HG03520 (cell line): ENCODE measurements around the gene SLC25A12.
"Not testable (repeated sequence)": the region's sequence is repeated elsewhere in the genome, so short reads cannot be mapped to it uniquely, and the experiment has no call there.

Source experiments
- ATAC-seq: cut with Tn5 transposase; IDR thresholded peaks from one replicate; pipeline ENCODE4 v1.9.1; 2021; ENCODE audit warnings: mild to moderate bottlenecking, moderate library complexity; ENCODE audit not compliant: unreplicated experiment

SLC25A12 gene

DNA sequence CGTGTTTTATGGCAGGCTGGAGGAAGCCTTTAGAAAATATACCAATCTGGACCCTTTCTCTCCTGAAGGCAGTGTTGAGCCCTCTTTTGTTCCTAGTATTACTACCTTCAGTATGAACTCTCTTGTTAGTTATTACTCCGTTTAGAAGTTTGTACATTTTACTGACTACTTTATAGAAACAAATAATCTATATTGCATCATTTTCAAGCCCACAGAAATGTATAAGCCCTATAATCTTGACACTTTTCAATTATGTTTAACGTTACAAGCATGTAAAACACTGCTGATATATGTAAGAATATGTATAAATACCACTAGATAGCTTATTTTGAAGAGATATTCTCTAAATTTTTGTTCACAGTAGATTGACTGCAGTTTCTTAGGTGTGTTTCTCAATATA lies 64.0 kb downstream of the SLC25A12 start:
- ATAC-seq: no peak

DNA sequence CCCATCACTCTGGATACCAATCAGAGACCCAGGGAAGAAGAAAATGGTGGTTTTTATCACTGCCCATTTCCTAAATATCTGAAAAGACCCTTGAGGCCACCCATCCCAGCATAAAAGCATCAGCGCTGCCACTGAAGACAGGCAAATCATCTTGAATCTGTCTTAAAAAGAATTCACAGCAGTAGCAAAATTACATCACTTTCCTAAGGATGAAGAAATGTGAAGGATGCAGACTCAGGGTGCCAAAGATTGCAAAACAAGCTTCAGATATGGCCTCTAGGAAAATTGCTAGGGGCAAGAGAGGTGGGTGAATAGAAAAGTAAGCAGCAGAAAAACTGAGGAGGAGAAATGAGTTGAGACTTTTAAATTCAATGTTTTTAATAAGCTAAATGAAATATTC lies 70.0 kb downstream of the SLC25A12 start:
- ATAC-seq: no peak

DNA sequence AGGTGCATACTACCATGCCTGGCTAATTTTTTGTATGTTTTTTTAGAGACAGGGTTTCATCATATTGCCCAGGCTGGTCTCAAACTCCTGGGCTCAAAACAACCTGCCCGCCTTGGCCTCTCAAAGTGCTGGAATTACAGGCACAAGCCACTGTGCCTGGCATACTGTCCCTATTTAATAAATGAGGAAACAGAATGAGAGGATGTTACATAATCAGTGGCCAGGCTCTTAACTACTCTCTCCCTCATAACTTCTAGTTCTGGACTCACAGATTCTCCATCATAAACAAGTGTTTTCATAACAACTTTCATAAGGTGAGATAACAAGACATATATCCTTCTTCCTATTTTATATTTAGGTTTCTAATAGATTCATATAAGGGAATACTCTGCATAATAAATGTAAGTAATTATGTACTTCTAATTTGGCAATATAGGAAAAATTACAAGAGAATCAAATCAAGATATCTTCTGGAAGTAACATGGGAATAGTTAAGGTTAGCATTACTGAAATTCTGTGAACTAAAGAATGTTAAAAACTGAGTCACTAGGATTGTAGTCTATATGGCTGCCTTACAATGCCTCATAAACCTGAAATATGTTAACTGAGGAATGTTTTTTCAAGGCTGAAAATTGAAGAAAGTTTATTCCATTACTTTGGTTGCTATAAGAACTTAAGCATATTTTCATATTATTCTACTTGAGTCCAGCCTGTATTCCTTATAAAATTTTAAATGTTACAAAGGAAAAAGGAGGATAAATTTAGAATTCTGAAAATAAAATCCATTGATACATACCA lies 71.3 kb downstream of the SLC25A12 start:
- no peak for ATAC-seq

DNA sequence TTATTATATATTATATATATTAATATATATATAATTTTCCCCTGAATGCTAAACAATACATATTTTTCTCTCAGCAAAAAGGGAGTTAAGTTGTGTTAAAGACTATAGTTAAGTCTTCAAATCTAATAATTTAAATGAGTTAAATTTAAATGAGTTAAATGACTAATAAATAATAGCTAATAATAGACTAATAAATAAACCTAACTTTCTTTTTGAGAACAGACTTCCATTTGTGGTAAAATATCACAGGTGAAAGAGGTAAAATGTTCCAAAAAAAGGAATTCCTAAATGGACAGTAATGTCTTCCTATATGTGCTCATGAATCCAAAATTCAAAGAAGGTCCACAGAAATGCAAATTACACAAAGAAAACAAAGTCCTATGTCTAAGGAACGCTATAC lies 74.6 kb downstream of the SLC25A12 start:
- no peak for ATAC-seq

DNA sequence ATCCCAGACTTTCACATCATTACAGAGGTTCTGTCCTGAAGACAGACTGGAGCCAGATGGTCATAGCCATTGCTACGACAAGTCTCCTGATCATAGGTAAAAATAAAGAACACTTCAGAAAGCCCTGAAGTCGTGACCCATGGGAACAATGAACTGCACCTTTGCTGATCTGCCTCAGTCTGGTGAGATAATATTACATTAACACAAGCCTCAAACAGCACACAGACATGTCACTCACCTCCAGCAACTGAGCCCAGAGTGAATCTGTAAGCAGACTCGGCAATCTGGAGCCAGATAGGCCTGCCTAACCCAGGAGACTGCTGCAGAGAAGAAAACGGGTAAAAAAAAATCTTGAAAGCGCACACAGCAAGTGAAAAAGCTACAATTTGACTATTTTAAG lies 79.2 kb downstream of the SLC25A12 start:
- no peak for ATAC-seq

DNA sequence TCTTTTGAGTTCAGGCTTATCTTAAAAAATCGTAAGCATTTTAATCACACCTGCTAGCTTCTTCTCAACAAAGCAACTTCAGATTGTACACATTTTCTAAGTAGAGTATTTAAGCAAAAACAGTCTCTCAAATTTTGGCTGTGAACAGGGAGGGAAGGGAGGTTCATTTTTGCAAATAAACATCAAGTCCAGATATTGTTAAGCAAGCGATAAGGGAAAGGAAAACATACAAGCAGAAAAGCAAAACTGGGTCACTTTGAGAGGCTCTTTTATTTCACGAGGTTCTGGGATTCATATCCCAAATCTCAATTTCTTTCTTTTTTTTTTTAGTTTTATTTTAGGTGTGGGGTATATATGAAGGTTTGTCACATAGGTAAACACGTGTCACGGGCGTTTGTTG lies 79.9 kb downstream of the SLC25A12 start:
- no peak for ATAC-seq

DNA sequence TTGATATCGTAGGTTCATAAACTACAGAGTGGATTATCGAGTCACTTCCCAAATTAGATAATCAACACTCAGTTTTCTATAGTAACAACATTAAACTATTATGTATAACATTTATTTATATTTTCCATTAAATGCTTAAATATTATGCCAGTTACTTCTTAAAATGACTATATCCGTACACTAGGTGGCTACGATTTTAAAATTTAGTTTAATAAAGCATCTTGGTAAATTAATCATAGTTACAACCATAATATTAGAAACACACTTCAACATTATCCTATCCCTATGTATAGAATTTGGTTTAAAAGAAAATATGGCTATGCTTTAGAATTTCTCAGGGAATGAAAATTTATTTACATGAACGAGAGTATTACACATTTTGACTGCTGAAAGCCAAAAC lies 80.3 kb downstream of the SLC25A12 start:
- no peak for ATAC-seq

DNA sequence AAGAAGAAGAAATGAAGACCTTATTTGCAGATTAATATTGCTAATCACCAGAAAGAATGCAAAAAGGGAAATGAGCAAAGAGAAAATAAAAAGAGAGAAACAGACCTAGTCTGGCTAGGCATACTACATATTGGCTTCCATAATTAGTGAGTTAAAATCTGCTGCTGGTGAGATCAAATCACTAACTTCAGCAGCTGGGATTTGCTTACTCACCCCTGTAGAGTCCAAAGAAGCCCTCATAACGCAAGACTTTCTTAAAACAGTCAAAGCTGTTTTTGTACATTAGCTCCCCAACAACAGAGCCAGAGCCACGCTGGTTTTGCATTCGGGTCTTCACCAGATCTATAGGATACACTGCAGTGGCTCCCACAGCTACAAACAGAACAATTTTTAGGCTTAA lies 80.9 kb downstream of the SLC25A12 start:
- ATAC-seq: no peak

DNA sequence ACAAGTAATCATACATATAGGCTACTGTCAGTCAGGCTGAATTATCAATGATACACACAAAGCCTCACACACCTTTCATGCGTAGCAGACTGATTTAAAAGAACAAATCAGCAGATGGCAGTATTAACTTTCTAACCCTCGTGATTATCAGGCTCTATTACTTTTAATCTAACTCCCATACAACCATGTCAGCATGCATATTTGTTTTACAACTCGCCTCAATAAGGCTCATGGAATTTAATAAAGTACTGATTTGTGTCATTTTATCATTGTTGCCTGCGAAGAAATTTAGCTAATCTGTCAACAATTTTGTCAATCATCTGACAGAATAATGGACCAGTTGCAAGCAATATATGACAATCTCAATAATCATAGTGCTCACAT lies 82.8 kb downstream of the SLC25A12 start:
- no peak for ATAC-seq

DNA sequence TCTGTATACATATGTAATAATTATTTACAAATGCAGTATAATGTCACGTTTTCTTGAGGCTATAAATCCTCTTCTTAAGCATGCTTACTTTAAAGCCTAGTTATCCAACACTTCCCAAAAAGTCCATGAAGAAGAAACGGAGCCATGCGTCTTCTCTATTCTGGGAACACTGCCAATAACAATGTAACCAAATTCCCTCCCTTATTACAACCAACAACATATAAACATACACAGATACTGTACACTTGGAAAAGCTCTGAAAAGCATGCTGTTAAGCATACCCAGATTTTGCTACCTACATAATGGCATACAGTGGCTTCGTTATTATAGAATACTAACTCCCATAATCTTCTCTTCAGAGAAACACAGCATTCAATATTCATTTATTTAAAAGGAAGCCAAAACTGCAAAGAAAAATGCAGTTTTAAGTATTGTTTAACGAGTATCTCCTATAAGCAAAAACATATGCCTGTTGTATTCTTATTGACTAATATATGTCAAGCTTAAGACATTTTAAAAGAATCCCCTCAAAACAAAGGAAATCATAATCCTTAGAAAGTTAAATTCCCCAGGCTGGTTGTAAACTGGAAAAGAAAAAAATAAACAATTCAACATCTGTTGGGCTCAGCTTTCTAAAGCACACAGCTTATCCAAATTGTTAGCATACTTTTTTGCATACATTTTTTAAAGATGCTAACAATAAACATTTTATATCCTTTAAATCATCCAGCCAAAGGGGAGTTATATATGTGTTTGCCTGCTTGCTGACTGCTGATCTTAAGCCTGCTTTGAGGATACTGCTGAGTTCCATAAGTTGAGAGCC lies 83.4 kb downstream of the SLC25A12 start:
- no peak for ATAC-seq

DNA sequence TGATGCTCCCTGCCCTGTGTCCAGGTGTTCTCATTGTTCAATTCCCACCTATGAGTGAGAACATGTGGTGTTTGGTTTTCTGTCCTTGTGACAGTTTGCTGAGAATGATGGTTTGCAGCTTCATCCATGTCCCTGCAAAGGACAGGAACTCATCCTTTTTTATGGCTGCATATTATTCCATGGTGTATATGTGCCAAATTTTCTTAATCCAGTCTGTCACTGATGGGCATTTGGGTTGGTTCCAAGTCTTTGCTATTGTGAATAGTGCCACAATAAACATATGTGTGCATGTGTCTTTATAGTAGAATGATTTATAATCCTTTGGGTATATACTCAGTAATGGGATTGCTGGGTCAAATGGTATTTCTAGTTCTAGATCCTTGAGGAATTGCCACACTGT lies 85.2 kb downstream of the SLC25A12 start:
- not testable (repeated sequence) for ATAC-seq

DNA sequence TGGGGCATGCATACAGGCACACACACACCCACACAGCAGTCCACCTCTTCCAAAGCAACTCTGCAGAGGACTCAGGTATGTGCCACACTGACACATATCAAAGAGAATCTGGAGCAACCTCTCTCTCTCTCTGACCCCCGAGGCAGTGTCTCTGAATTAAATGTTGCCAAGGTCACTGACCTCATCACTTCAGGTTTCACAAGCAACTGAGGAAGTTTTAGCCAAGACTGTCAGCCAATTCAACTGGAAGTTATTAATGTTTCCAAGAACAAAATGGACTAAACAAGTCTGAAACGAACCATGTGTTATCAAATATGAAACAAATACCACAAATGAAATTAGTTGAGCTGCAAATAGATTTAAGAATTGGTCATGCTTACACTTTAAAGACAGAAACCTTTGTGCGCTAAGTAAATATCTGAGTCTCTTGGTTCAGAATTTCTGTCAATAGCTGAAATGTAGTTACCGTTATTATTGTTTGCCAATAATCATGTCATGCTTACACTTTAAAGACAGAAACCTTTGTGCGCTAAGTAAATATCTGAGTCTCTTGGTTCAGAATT lies 86.1 kb downstream of the SLC25A12 start:
- ATAC-seq: no peak

DNA sequence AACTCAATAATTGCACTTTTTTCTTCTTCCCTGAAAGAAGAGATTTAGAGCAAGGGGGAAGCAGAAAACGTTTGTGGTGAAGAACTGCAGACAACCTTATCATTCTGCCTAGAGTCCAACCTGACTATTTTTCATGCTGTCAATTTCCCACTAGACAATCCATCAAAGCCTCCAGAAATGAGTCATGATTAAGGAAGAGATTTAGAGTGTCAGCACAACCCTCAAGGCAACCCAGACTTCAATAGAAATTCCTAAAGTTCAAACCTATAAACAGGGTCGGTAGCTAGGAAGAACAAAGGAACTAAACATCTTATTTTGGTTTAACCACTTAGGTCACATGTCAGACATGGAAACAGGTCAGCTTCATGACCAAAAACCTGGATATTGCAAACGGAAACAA lies 86.9 kb downstream of the SLC25A12 start:
- ATAC-seq: no peak

DNA sequence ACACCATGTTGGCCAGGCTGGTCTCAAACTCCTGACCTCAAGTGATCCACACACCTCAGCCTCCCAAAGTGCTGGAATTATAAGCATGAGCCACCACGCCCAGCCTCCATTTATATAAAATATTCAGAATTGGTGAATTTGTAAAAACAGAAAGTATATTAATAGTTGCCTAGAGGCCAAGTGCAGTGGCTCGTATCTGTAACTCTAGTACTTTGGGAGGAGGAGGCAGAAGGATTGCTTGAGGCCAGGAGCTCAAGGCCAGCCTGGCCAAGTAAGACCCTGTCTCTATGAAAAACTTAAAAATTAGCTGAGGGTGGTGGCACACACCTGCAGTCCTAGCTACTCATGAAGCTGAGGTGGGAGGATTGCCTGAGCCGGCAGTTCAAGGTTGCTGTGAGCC lies 89.6 kb downstream of the SLC25A12 start:
- no peak for ATAC-seq

DNA sequence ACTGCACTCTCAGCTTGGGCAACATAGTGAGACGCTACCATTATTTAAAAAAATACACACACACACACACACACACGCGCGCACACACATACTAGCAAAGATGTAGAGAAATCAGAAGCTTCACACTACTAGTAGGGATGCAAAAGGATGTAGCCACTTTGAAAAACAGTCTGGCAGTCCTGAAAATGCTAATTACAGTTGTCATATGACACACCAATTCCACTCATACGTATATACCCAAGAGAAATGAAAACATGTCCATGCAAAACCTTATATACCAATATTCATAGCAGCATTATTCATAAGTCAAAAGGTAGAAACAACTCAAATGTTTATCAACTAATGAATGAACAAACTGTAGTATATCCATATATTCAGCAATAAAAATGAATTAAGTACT lies 90.3 kb downstream of the SLC25A12 start:
- ATAC-seq: no peak

DNA sequence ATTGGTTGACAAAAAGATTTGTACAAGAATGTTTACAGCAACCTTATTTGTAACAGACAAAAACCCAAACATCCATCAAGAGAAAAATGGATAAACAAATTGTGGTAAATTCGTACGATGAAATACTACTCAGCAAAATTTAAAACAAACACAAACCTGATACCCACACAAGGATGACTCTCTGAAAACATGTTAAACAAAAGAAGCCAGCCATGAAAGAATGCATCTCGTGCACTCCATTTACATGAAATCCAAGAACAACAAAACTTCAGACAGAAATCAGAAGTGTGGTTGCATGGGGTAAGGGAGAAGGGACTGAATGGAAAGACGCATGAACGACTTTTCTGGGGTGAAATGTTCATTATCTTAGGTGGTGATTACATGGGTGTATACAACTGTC lies 93.4 kb downstream of the SLC25A12 start:
- ATAC-seq: no peak

DNA sequence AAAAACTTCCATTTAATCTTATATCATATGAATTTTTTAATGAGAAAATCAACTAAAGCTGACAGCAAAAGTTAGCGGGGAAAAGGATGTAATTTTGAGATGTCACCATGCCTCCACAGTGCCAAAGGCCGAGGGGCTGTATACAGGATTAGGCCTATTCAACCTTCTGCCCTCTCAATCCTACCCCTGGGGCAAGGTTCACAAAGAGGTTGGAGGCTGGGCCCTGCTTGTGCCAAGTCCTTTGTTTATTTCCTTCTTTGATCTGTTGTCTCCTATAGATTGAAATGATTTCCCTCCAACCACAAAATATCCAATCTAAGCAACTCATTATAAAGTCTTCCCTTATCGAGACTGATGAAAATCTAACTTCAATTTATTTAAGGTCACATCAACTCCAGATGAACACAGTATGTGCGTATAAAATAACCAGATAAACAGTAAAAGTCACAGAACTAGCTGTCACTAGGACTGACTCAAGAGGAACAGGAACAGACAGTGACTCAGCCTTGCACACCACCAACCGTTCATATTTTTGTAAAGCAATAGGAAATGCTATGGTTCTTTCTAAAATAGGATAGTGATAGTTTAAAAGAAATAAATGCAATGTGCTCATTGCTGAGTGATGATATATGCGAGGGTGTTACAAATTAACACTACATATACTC lies 95.8 kb downstream of the SLC25A12 start:
- no peak for ATAC-seq

DNA sequence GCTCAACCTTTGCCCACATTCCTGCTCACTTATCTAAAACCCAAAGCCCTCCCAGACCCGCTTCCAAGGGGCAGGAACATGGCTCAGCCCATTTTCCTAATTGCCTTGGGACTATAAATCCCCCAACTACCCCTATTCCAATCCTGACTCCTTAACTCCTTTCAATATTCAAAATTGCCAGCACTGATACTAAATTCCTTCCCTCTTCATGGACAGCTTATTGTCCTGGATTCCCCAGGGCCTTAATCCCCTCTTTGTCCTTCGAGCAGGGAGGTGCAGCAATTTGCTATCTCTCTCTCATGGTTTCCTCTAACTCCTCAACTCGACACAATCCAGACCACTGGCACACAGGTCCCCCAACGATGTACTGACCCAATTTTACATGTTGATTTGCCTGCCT lies 99.1 kb downstream of the SLC25A12 start:
- ATAC-seq: no peak

DNA sequence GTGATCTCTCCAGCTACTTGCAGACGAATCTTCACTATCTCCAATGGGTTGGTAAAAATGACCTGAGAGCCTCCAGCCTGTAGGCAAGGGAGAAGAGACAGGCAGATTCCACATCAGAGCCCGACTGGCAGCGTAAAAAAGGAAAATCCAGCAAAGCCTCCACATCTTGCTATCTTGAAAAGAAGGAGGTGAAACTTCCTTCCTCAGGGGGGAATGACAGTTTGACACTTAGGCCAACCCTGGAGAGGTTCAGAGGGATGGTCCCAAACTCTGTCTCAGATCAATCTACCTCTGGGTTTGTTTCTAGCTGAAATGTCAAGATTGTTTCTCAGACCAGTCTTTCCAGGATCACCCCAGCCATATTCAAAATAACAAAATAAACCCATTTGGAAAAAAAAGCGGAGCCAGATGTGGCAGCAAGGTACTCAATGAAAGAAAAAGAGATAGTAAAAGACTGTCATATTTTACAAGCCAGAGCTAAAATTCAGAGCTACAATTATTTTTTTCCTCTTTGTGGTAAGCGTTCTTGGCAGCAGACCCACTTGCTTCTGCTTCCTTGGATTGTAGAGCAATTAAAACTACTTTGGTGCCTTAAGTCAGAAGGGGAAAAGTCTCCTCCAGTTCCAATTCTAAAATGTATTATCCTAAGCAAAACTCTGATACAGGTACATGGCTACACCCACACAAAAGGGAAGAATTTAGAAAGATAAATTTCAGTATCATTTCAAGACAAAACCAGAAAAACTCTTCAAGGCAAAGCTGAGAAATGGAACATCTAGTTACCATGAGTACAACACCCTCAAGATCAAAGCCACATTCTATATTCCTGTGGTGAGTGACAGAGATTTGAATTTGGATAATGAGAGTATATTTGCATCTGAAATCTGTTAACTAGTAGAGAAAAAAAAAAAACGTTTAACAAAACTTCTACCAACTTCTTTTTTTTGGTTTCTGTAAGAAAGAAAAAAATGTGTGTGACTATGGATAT lies 100.1 kb downstream of the SLC25A12 start:
- no peak for ATAC-seq

DNA sequence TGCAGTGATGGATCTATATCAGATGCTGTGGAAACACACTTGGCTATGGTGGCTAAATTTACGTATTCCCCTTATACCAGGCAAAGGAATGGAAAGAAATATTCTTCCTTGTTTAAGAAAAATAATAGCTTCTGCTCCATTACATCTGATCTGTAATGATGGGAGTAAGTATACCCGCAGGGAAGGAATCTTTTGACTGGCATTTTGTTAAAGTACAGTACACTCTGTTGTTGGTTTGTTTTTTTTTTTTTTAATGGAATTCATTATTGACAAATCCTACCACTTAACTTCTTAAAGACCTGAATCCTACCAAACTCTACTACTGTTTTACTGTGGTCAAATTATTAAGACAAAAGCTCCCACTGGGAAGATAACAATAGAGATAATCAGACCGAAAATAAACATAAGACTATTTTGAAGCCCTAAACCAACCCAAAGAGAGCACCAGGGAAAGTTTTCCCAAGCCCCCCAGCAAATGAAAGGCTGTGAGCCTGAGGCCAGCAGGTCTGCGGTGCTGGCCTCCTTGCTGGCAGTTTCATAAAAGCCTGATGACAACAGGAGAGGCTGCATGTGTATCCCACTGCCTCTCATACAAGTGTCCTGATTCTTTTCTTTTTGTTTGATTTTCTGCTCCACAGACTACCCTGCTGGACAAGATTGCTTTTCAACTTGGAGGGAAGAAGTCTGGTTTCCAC lies 101.0 kb downstream of the SLC25A12 start:
- no peak for ATAC-seq
